Measurements from ENCODE around the gene TM9SF3. TPM values are rescaled to one million over a fixed set of nuclear protein-coding genes. Genes with fewer than 3 reads are reported as not detected.
A peak's percentile ranks its signal among the peaks of the same experiment; 100 is the strongest.

TM9SF3 gene
- total and polyA plus RNA-seq, 2 of the 4 experiments (the other 2 are of a cell fraction): 33.7 to 61.8 TPM

- no TSS peak for BruUV-seq (replicated peaks)
- Histone ChIP-seq H3K9me1 (ENCODE audit: insufficient read depth, low read length) (peaks cover 13% of the 10 kb centered on the region), H3K23ac (ENCODE audit: low read depth, low read length) (no peak overlapping the region), H2AFZ (replicated peaks; ENCODE audit: low read length, poor library complexity) (no peak overlapping the region), H3K4me3 (ENCODE audit: insufficient read depth, low read depth, low read length) (no peak overlapping the region), H2AK5ac (ENCODE audit: low read depth, low read length) (no peak overlapping the region), H2BK120ac (ENCODE audit: low read depth, low read length) (no peak overlapping the region), H3K36me3 (ENCODE audit: control insufficient read depth, insufficient read depth, low read length) (peaks cover 14% of the 10 kb centered on the region), H3K56ac (ENCODE audit: extremely low read depth, insufficient read depth, low read length) (no peak overlapping the region), H3K4ac (ENCODE audit: low read depth, low read length) (no peak overlapping the region), H4K20me1 (ENCODE audit: insufficient read depth, low read length) (peaks cover 71% of the 10 kb centered on the region), H2BK5ac (ENCODE audit: low read depth, low read length, poor library complexity, severe bottlenecking) (no peak overlapping the region), H3K9me3 (ENCODE audit: control insufficient read depth, insufficient read depth, low read length) (no peaks in the 10 kb centered on the region), H2AK9ac (replicated peaks; ENCODE audit: low read depth, low read length, poor library complexity) (no peak overlapping the region), H3K18ac (ENCODE audit: low read depth, low read length) (no peak overlapping the region), H2BK15ac (ENCODE audit: low read depth, low read length) (no peak overlapping the region), H3K79me1 (ENCODE audit: low read depth in 1 of 2, low read length in 2 of 2) (peaks cover 24 to 53% of the 10 kb centered on the region in 2 experiments), H3K4me1 (ENCODE audit: control insufficient read depth, insufficient read depth, low read length) (peaks cover 9% of the 10 kb centered on the region), H2BK20ac (ENCODE audit: low read depth, low read length) (no peak overlapping the region), H3K9ac (ENCODE audit: low read depth, low read length) (no peak overlapping the region), H4K8ac (ENCODE audit: low read depth in 2 of 2, low read length in 2 of 2) (no peak overlapping the region), H3K27me3 (ENCODE audit: control insufficient read depth, insufficient read depth, low read length) (no peaks in the 10 kb centered on the region), H4K5ac (ENCODE audit: low read depth, low read length) (no peak overlapping the region), H3K4me2 (ENCODE audit: low read depth, low read length) (no peak overlapping the region), H3K14ac (replicated peaks; ENCODE audit: low read depth, low read length) (no peak overlapping the region), H4K91ac (ENCODE audit: insufficient read depth, low read depth, low read length) (no peak overlapping the region), H3K27ac (ENCODE audit: insufficient read depth, low read length) (no peak overlapping the region)
- POLR2A ChIA-PET (ENCODE audit: unreplicated experiment): no interaction called here
- in situ Hi-C loops (cut with MboI; ENCODE audit: low sequenced_read_pairs): no loop called here
- intact Hi-C loops (cut with micrococcal nuclease): no loop called here
- peak; percentile 80 for DNase-seq
- no CpG with 5 or more reads among the region's 1 CpG for WGBS, 2 experiments (ENCODE audit: extremely low coverage in 2 of 2, insufficient read length in 1 of 2)
- dilution Hi-C loops (cut with HindIII; ENCODE audit: low sequenced_read_pairs, unreplicated experiment): no loop called here
- CTCF ChIA-PET: interaction anchor here (0.5 to 0.7 kb wide), 2 partner anchors 17 to 176 kb away, joined by 6 to 9 read pairs; no protein-coding TSS in a partner anchor
- ATAC-seq (ENCODE audit: low read depth): peak; percentile 88
- TF ChIP-seq FOS (IDR thresholded peaks at IDR 0.05; ENCODE audit: low read depth, low read length) (peak; percentile 72), CTCF (conservative IDR thresholded peaks at IDR 0.05; ENCODE audit: low read depth, low read length) (no peak), MAFK (IDR thresholded peaks at IDR 0.05; ENCODE audit: low read depth, low read length) (peak; percentile 15; the same call in 1 of the 2 replicates)
Observed at GRCh38 chr10:96565774-96566173, 21.0 kb downstream of the TM9SF3 start.
